DMS114 treated with DMSO at 0.1 percent for 48 hours (cell line): ENCODE measurements around the gene DZIP3.
"Not testable (repeated sequence)": the region's sequence is repeated elsewhere in the genome, so short reads cannot be mapped to it uniquely, and the experiment has no call there.

Source experiments
- DNase-seq: peaks from one replicate; lab custom pipeline; 2025; ENCODE audit not compliant: unreplicated experiment; lab: John Stamatoyannopoulos, UW

Gene DZIP3

DNA sequence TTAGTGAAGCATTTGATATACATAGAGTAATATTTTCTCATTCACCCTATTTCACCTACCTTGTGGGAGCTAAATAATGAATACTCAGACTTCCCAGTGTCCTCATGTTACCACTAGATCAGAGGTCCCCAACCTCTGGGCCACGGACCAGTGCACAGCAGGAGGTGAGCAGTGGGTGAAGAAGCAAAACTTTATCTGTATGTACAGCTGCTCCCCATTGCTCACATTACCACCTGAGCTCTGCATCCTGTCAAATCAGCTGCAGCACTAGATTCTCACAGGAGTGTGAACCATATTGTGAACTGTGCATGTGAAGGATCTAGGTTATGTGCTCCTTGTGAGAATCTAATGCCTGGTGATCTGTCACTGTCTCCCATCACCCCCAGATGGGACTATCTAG lies 88.3 kb downstream of the DZIP3 start:
- no peak for DNase-seq

DNA sequence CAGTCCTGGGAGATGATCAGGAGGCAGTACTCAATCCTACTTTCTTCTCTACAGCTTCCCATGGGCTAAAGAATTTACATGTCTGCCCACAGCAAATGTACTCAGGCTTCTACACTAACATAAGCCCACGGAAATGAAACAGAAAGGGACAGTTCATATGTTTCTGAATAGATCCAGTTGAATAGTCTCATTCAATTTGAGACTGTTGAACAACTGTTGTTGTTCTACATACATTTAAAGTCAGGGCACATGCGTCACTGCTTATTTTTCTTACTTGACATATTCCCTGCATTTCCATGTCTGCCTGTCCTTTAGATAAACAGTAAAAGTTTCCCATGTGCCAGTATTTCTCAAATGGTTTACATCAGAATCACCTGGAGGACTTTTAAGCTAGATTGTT lies 102.8 kb downstream of the DZIP3 start:
- not testable (repeated sequence) for DNase-seq

DNA sequence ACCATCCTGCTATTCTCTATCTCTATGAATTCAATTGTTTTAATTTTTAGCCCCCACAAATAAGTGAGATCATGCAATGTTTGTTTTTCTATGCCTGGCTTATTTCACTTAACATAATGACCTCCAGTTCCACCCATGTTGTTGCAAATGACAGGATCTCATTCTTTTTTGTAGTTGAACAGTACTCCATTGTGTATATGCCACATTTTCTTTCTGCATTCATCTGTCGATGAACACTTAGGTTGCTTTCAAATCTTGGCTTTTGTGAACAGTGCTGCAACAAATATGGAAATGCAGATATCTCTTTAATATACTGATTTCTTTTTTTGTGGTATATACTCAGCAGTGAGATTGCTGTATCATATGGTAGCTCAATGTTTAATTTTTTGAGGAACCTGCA lies 108.9 kb downstream of the DZIP3 start:
- no peak for DNase-seq

- no peak for DNase-seq
Observed at GRCh38 chr3:108705045-108705444, 115.5 kb downstream of the DZIP3 start.

GRCh38 chr3:108713009-108713516 lies 123.5 kb downstream of the DZIP3 start:
- DNase-seq: no peak

DNA sequence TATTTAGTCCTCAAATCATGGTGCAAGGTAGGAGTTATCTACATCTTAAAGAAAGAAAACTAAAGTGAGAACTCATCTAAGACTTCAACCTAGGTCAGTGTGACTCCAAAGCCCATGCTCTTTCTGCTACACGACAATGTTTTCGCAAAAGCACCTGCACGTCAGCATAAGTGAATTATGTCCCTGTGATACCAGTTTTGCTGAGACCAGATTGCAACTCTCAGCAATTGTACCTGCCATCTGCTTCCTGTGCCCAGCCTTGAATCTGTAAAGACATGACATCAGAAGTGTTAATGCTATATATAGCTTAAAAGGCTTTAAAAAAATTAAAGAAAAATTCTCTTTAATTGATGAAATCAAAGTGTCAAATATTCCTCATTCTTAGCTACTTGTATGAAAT lies 124.3 kb downstream of the DZIP3 start:
- no peak for DNase-seq

- no peak for DNase-seq
Observed at GRCh38 chr3:108718454-108718853, 128.9 kb downstream of the DZIP3 start.

DNA sequence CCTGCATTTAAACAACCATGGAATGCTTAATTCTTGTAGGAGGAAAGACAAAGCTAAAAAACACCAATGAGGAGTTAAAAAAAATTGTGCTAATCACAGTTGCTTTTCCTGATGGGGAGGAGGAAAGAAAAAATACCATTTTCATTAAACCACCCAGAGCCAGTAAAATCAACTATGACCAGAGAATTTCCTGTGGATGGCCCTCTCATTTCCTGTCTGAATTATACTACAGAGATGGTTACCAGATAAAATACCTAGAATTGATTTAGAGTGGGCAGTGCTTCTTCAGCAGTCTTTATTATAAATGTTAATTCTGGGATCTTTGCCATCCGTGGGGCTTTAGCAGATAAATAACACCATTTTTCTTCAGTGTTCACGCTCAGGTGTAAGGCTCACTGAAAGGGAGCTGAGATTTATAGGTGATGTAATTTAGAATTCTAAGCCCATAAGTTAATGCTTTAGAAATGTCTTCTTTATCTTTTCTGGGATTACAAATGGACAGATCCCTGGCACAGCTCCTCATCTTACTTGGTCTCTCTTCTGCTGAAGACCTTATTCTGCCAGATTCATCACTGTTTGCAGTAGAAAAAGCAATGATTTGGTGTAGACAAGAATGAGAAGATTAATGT lies 129.8 kb downstream of the DZIP3 start:
- DNase-seq: no peak

GRCh38 chr3:108722724-108723123 lies 133.2 kb downstream of the DZIP3 start:
- DNase-seq: no peak

DNA sequence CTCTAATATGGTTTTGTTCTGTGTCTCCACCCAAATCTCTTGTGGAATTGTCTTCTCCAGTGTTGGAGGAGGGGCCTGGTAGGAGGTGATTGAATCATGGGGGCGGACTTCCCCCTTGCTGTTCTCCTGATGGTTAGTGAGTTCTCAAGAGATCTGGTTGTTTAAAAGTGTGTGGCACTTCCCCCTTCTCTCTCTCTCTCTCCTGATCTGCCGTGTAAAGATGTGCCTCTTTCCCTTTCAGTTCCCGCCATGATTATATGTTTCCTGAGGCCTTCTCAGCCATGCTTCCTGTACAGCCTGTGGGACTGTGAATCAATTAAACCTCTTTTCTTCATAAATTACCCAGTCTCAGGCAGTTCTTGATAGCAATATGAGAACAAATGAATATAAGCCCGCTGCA lies 134.6 kb downstream of the DZIP3 start:
- no peak for DNase-seq

- no peak for DNase-seq
Observed at GRCh38 chr3:108728105-108728504, 138.6 kb downstream of the DZIP3 start.

- DNase-seq: no peak
Observed at GRCh38 chr3:108728934-108729333, 139.4 kb downstream of the DZIP3 start.

- no peak for DNase-seq
Observed at GRCh38 chr3:108736821-108737220, 147.3 kb downstream of the DZIP3 start.

GRCh38 chr3:108742929-108743328 lies 153.4 kb downstream of the DZIP3 start:
- no peak for DNase-seq
